GM19035 (cell line): ENCODE data around the gene LITAFD.
"Not testable (repeated sequence)": the region's sequence is repeated elsewhere in the genome, so short reads cannot be mapped to it uniquely, and the experiment has no call there.

ENCODE experiments used
- ATAC-seq: cut with Tn5 transposase; IDR thresholded peaks from one replicate; pipeline ENCODE4 v1.9.1; 2021; ENCODE audit not compliant: unreplicated experiment

LITAFD gene

DNA sequence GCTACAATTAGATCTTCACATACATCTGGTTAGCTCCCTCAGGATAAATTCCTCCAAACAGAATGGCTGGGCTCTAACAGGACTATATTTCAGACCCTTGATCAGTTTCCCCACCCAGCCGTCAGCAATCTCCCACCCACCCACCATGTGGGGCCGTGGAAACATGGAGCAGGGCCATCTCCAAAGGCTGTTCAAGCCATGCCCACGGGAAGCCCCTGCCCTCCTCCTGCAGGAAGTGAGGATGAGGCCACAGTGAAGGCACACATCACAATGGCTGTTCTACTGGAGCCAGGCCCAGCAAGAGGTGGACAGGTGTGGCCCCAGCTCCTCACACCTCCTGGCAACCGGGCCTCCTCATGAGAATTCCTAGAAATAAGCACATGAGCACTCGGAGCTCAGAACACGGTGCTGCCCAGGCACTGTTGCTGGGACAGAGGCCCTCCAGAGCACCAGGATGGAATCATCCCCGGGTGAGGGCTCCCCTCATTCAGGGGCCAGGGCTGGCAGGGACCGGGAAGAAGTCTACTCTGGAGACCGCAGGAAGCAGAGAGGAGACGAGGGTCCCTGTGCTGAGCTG, at the start of gene LITAFD:
Gene LITAFD, plus strand, starts transcription at position 311 of the 577 bp plus-strand sequence. CDS start 2,005 bp downstream, outside the sequence.
- ATAC-seq = no peak

GRCh38 chr16:8832717-8833105, 49.4 kb upstream of the LITAFD start:
- ATAC-seq = no peak

DNA sequence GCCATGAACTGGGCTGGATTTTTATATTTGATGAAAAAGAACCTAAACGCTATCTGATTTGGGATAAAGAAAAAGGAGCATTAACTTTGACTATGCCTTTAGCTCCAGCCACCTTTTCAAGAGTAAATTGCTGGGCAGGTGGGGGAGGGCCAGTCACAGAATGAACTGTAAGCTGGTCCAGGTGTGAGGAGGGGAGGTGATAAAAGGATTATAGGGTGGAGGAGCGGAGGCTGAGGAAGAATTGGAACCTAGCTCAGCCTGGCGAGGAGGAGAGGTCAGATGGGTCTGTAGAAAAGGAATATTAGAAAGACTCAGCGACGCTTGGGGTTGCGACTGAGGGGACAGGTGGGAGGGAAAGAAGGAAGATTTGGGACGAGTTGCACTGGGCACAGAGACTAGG, 45.4 kb upstream of the LITAFD start:
- not testable (repeated sequence) for ATAC-seq

DNA sequence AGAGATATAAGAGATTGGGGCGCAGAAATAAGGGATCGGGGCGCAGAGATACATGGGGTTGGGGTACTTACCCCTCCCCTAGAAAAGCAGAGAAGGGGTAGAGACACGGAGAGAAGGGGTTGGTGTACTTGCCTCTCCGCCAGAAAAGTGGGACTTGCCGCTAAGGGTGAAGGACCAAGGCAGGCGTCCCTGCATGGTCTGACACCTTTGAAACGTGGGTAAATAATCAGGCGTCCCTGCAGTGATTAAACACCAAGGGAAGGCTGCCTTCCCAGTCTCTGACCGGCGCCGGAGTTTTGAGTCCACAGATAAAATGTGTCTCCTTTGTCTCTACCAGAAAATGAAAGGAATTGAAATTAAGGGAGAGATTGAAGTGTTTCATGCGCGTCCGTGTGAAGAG, 44.6 kb upstream of the LITAFD start:
- ATAC-seq = not testable (repeated sequence)

DNA sequence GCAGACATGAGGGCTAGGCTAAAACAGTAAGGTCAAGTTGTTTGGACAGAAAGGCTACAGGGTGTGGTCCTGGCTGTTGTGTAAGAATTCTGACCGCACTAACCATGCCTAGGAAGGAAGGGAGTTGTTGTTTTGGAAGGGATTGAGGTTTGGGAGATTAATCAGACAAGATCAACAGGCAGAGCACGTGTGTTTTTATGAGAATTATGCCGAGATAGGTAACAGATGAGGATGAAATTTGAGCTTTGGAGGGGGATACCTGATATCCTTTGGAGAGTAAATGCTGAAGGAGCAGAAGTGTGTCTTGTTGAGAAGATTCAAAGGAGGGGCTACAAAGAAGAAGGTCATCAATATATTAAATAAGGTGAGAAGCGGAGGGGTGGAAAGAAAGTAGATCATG, 40.1 kb upstream of the LITAFD start:
- ATAC-seq = not testable (repeated sequence)

GRCh38 chr16:8843296-8843695, 38.9 kb upstream of the LITAFD start:
- not testable (repeated sequence) for ATAC-seq

DNA sequence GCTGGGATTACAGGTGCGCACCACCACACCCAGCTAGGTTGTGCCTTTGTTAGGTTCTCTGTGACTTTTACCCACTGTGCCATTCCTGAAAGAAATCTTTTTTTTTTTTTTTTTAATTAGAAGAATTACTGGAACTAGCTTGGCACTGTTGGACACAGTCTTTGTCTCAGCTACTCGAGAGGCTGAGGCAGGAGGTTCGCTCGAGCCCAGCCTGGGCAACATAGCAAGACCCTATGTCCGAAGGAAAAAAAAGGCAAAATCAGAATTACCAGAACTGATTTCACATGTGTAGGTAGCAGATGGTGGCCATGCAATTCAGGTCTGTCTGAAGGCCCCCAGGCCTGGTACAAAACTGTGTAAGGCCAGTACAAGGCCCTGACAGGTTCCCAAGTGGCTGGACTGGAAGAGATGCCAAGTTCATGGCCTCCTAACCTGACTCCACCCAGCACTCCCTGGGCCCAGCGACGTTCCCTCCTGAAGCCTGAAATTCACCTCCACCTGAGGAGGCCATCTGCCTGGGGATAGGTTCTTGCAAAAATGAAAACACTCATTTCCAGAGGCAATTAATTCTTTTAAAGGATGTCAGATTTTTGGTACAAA, 36.4 kb upstream of the LITAFD start:
- ATAC-seq = no peak

DNA sequence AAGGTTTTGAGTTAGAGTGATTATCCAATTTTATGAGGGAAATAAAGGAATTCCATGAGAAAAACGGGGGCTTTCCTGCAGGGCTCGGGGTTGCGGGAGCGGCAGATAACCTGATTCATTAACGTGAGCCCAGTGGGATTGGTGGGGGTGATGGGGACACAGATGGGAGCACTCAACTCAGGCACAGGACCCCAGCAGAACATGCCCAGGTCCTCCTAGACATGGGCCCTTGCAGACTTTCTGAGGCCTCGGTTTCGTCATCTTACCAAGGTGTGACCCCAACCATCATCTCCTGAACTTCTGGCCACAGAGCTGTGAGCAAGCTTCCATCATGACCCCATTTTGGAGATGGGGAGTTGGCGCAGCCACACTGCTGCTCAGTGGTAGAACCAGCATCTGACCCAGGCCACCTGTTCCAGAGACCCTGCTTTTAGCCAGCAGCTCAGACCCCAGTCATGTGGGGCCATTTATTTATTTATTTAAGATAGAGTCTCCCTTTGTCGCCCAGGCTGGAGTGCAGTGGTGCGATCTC, 35.7 kb upstream of the LITAFD start:
- ATAC-seq = no peak

GRCh38 chr16:8847145-8847544, 35.0 kb upstream of the LITAFD start:
- no peak for ATAC-seq

- ATAC-seq = no peak
Observed at GRCh38 chr16:8847623-8848022, 34.5 kb upstream of the LITAFD start.

DNA sequence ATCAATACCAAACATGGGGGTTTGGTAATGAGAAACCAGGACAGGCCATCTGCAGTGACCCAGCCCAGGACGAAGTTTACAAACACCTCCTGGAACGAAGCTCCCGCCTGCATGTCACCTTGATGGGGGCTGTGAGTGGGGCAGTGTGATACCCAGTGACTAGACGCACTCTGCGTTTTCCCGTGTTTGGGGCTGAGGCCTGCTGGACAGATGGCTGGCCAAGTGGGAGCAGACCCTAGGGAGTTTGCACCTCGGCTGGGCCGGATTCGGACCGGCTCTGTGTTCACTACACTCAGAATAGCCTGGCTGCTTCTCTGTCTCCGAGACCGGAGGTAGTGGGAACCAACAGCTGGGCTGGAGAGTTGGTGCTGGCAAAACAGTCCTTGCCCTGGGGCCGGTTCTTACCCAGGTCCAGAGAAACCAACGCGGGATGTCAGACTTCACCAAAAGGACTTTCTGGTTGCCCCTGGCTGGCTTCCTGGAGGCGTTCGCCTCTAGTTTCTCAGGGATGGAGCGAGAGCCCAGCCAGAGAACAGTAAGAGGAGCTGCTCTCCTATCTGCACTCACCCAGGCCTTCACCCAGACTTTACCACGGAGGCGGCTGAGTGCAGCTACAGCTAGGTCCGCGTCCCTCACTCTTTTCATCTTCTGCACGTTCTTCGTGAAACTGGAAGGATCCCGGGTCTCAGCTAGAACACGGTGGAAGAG, 33.8 kb upstream of the LITAFD start:
- no peak for ATAC-seq

- no peak for ATAC-seq
Observed at GRCh38 chr16:8848939-8849391, 33.2 kb upstream of the LITAFD start.

GRCh38 chr16:8849411-8850011, 32.6 kb upstream of the LITAFD start:
- ATAC-seq = no peak

DNA sequence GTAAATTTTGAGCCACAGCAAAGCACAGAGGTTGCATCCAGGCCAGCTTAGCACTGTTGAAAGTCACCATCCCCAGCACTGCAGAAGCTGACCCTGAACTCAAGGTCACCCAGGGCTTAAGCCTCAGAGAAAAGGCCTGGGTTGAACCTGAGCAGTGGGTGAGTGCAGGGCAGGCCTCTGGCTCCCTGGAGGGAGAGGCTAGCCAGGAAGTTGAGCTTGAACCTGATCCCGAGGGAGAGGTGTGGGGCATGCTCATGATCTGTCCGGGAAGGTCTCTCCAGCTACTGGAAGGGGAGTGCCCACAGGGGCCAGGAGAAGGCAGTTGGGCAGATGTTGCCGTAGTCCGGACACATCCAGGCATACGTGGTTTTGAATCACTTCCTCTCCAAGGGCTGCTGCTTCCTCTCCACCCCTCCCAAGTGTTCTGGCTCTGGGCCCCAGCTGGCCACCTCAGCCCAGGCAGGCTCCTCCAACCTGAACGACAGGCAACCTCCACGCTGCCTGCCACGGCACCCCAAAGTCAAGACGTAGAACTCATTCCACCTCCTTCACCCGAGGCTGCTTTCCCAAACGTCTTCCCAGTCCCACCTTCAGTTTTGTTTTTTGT, 31.8 kb upstream of the LITAFD start:
- ATAC-seq = no peak

DNA sequence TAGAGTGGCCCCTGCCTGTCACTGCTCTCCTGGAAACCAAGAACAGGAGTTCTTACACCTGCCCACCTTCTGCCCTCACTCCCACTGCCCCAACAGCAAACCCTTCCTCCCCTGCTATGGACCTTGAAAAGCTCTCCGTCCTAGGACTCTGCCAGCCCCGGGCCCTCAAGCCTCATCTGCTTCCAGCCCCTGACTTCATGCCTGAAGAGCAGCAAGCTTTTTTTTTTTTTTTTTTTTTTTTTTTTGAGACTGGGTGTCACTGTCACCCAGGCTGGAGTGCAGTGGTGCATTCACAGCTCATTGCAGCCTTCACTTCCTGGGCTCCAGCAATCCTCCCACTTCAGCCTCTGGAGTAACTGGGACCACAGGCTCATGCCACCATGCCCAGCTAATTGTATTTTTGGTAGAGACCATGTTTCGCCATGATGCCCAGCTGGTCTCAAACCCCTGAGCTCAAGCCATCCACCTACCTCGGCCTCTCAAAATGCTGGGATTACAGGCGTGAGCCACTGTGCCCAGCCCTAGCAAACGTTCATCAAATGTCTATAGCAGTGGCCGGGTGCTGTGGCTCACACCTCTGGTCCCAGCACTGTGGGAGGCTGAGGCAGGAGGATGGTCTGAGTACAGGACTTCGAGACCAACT, 30.3 kb upstream of the LITAFD start:
- ATAC-seq = no peak

- ATAC-seq = no peak
Observed at GRCh38 chr16:8852534-8852933, 29.6 kb upstream of the LITAFD start.

DNA sequence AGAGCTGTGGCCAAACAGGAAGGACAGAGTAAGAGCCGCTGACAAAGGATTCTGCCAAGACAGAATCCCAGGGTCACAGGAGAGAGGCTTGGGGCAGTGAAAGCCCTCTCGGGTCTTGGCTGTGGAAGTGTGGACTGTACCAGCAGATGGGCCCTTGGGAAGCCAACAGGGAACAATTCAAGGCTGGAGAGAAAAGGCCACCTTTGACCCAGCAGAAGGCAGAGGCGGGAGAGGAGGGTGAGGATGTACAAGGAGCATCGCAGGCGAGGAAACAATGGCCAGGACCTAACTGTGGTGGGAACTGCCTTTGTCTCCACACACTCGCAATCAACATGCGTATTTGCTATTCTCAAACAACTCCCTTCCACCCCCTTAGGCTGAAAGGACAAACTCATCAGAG, 29.0 kb upstream of the LITAFD start:
- ATAC-seq = no peak

DNA sequence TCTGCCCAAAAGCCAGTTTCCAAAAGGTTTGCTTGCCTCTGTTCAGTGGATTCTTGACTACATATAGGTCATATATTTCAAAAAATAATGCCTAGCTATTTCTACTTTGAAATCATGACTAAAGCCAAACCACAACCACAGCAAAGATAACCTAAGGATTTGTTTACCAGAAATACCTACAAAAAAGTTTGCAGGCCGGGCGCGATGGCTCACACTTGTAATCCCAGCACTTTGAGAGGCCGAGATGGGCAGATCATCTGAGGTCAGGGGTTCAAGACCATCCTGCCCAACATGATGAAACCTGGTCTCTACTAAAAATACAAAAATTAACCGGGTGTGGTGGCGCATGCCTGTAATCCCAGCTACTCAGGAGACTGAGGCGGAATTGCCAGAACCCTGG, 28.5 kb upstream of the LITAFD start:
- ATAC-seq = no peak

GRCh38 chr16:8854298-8854948, 27.7 kb upstream of the LITAFD start:
- ATAC-seq = no peak

GRCh38 chr16:8855051-8855786, 26.9 kb upstream of the LITAFD start:
- ATAC-seq = no peak
